Transverse colon (tissue), 4 donors: ENCODE measurements around the gene TRUB1. TPM values are rescaled to one million over a fixed set of nuclear protein-coding genes. Genes with fewer than 3 reads are reported as not detected.
"Not testable (repeated sequence)": the region's sequence is repeated elsewhere in the genome, so short reads cannot be mapped to it uniquely, and the experiment has no call there.

ENCODE experiments used
- DNase-seq: peaks from one replicate; pipeline ENCODE4 v3.0.0-alpha.2; 2019
- H3K27ac ChIP-seq, 4 donors: fragments of 200-600 bp; sonication (generic); 2 replicates each; pipeline ENCODE4 v1.5.1; 2016 to 2018; ENCODE audit warnings: inconsistent platforms in 4 of 4
- H3K27me3 ChIP-seq: fragments of 200-600 bp; sonication (generic); 2 replicates; pipeline ENCODE4 v1.5.1; 2017; ENCODE audit warnings: inconsistent platforms
- H3K36me3 ChIP-seq, 4 donors: fragments of 200-600 bp; sonication (generic); 2 replicates each; pipeline ENCODE4 v1.5.1; 2017 to 2019; ENCODE audit warnings: inconsistent platforms in 4 of 4
- H3K4me1 ChIP-seq, 4 donors: fragments of 200-600 bp; sonication (generic); 2 replicates each; pipeline ENCODE4 v1.5.1; 2017 to 2020; ENCODE audit warnings: inconsistent platforms in 4 of 4
- H3K4me3 ChIP-seq, 4 donors: fragments of 200-600 bp; sonication (generic); 1 replicate in 1 of 4; 2 replicates in 3 of 4; pipeline versions ENCODE4 v1.5.1 to v1.6.1; 2017 to 2019; ENCODE audit warnings: inconsistent platforms in 4 of 4
- H3K9me3 ChIP-seq, 2 donors: fragments of 200-600 bp; sonication (generic); 2 replicates each; pipeline ENCODE4 v1.5.1; 2017 to 2019; ENCODE audit warnings: inconsistent platforms in 2 of 2
- EP300 ChIP-seq: sonication (generic); formaldehyde crosslinking; IDR thresholded peaks from one replicate; pipeline ENCODE4 v1.6.1; 2017; ENCODE audit warnings: antibody characterized with exemption, low read depth
- POLR2A ChIP-seq: fragments of 450-650 bp; IDR thresholded peaks from one replicate; pipeline ENCODE4 v1.6.1; 2016; ENCODE audit warnings: antibody characterized with exemption, mild to moderate bottlenecking, moderate library complexity
- POLR2AphosphoS5 ChIP-seq, 3 donors: sonication (generic); formaldehyde crosslinking; IDR thresholded peaks; one replicate each; pipeline ENCODE4 v1.6.1; 2016; ENCODE audit warnings: antibody characterized with exemption in 3 of 3
- WGBS, 2 donors: methylation state at CpG; one replicate each; pipeline ENCODE4 v1.1.5; 2018; ENCODE audit warnings: low coverage in 1 of 2; 5-methylcytosine and 5-hydroxymethylcytosine counted together
- in situ Hi-C, 4 donors: fragments of 200-750 bp; cut with MboI; loops; one replicate each; pipeline versions ENCODE4 v1.15.0 to v1.15.1; 2017; ENCODE audit warnings: low sequenced_read_pairs in 3 of 4, low pct_ligation_motif_present in 1 of 4, low pct_unique_long_range_greater_than_20kb in 1 of 4
- intact Hi-C: fragments of 100-400 bp; cut with DNase I; formaldehyde crosslinking; loops from one replicate; pipeline ENCODE4 v1.15.1; 2023; ENCODE audit warnings: low total_unique reads
- total RNA-seq, 4 donors: library from RNA; depleted of rRNA; stranded (reverse); fragments of >200 nt; gene quantifications; one replicate each; pipeline ENCODE4 v1.1.0, GENCODE V29; 2016
- TF ChIP-seq, protein P1 (sequence below), 5 experiments: fragments of 200-600 bp in 3 of 5; fragments of 450-650 bp in 2 of 5; sonication (generic) in 3 of 5; IDR thresholded peaks; 1 replicate in 2 of 5; 2 replicates in 3 of 5; pipeline ENCODE4 v1.5.1; 2016 to 2017; ENCODE audit warnings: antibody characterized with exemption in 5 of 5, inconsistent platforms in 3 of 5, mild to moderate bottlenecking in 2 of 5, moderate library complexity in 1 of 5

The TRUB1 gene
- total RNA-seq, 4 donors from 2014 or later = 14.6 to 40.0 (median 21.1) TPM

DNA sequence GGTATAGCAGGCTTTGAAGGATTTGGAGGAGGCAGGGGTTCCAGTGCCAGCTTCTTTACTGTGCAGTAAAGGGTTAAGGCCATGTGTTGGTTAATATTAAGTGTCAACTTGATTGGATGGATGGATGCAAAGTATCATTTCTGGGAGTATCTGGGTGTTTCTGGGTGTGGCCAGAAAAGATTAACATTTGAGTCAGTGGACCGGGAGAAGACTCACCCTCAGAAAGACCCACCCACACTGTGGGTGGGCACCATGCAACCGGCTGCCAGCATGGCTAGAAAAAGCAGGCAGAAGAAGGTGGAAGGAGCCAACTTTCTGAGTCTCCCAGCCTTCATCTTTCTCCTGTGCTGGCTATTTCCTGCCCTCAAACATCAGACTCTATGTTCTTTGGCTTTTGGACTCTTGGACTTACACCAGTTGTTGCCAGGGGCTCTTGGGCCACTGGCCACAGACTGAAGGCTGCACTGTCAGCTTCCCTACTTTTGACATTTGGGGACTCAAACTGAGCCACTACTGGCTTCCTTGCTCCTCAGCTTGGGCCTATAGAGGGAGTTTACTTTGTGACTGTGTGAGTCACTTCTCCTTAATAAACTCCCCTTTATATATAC lies 6.8 kb upstream of the TRUB1 start:
- in situ Hi-C loops (no loop called here), intact Hi-C loops (no loop called here)
- TF ChIP-seq EP300 (no peak), POLR2A (no peak), POLR2AphosphoS5 (IDR thresholded peaks at IDR 0.05) (no peak)
- TF ChIP-seq, protein P1, sequence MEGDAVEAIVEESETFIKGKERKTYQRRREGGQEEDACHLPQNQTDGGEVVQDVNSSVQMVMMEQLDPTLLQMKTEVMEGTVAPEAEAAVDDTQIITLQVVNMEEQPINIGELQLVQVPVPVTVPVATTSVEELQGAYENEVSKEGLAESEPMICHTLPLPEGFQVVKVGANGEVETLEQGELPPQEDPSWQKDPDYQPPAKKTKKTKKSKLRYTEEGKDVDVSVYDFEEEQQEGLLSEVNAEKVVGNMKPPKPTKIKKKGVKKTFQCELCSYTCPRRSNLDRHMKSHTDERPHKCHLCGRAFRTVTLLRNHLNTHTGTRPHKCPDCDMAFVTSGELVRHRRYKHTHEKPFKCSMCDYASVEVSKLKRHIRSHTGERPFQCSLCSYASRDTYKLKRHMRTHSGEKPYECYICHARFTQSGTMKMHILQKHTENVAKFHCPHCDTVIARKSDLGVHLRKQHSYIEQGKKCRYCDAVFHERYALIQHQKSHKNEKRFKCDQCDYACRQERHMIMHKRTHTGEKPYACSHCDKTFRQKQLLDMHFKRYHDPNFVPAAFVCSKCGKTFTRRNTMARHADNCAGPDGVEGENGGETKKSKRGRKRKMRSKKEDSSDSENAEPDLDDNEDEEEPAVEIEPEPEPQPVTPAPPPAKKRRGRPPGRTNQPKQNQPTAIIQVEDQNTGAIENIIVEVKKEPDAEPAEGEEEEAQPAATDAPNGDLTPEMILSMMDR (IDR thresholded peaks at IDR 0.05) = no peak
- Histone ChIP-seq H3K27me3 (no peaks in the 10 kb centered on the region), H3K4me1 (no peaks in the 10 kb centered on the region), H3K36me3 (no peaks in the 10 kb centered on the region), H3K4me3 (no peak overlapping the region), H3K27ac (no peak overlapping the region), H3K9me3 (no peaks in the 10 kb centered on the region)
- DNase-seq = no peak
- 60% methylated on average over 2 of the region's 2 CpGs; no CpG with 5 or more reads in 1 of the 2 donors for WGBS, 2 donors

DNA sequence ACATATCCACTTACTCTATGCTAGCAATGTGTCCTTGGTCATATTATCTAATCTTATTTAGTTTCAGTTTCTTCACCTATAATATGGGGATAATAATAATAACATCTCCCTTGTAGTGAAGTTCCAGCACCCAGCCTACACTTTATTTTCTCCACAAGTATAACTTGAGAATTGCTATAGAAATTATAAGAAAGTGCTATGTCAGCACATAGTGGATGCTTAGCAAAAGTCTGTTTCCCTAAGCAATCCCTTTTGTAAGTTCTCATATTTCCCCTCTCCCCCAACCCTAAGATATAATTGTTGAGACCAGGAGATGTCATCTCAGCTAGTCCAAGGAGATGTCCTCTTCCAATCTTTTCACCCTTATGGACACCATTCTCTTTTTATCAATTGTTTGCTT lies 5.8 kb upstream of the TRUB1 start:
- intact Hi-C loops = no loop called here
- in situ Hi-C loops = no loop called here
- H3K27ac ChIP-seq = no peak overlapping the region
- no peaks in the 10 kb centered on the region for H3K4me1 ChIP-seq
- no peaks in the 10 kb centered on the region for H3K9me3 ChIP-seq
- no peak for DNase-seq
- H3K36me3 ChIP-seq = no peaks in the 10 kb centered on the region
- H3K27me3 ChIP-seq = no peaks in the 10 kb centered on the region
- H3K4me3 ChIP-seq = no peak overlapping the region
- TF ChIP-seq, protein P1 (IDR thresholded peaks at IDR 0.05) = no peak
- TF ChIP-seq EP300 (no peak), POLR2AphosphoS5 (IDR thresholded peaks at IDR 0.05) (no peak), POLR2A (no peak)

DNA sequence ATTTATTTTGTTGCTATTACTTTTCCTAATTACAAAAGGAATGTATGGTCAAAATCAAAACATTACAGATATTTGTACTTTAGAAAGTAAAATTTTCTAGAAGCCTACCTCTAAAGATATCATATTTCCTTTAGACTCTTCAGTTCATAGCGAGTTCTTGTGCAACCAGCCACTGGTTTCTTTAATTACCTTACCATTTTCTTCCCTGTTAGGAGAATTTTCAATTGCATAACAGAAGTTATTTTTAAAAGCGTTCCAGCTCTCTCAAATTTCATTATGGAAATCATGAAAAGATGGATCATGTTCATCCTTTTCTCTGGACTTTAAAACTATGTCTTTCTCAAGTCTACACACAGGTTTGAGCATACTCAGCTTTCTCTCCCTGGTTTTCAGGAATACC lies 5.0 kb upstream of the TRUB1 start:
- intact Hi-C loops (no loop called here), in situ Hi-C loops (no loop called here)
- TF ChIP-seq, protein P1 (IDR thresholded peaks at IDR 0.05) = no peak
- no peak for TF ChIP-seq EP300
- no peak for TF ChIP-seq POLR2A
- no peak for TF ChIP-seq POLR2AphosphoS5 (IDR thresholded peaks at IDR 0.05)
- H3K36me3 ChIP-seq = no peaks in the 10 kb centered on the region
- H3K9me3 ChIP-seq = no peaks in the 10 kb centered on the region
- H3K27ac ChIP-seq = no peak overlapping the region
- WGBS, 2 donors = 82 to 86% methylated on average over 2 of the region's 2 CpGs
- H3K27me3 ChIP-seq = no peaks in the 10 kb centered on the region
- no peak overlapping the region for H3K4me3 ChIP-seq
- H3K4me1 ChIP-seq = no peaks in the 10 kb centered on the region
- no peak for DNase-seq

DNA sequence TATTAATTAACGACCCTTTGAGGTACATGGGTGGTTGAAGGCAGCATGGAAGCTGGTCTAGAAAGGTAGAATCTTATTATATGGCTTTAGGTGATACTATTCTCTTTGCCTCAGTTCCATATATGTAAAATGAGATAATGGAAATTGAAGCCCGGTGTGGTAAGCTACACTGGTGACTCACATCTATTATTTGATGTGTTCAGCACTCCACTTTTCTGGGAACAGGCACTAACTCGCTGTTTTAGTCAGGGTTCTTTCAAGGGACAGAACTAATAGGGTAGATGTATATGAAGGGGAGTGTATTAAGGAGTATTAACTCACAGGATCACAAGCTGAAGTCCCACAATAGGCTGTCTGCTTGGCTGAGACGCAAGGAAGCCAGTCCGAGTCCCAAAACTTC lies 4.4 kb upstream of the TRUB1 start:
- no peaks in the 10 kb centered on the region for H3K27me3 ChIP-seq
- in situ Hi-C loops = no loop called here
- intact Hi-C loops = no loop called here
- no peak overlapping the region for H3K27ac ChIP-seq
- H3K4me3 ChIP-seq = no peak overlapping the region
- DNase-seq = no peak
- H3K36me3 ChIP-seq = no peaks in the 10 kb centered on the region
- TF ChIP-seq EP300 (no peak), POLR2A (no peak), POLR2AphosphoS5 (IDR thresholded peaks at IDR 0.05) (no peak)
- TF ChIP-seq, protein P1 (IDR thresholded peaks at IDR 0.05) = no peak
- peaks cover 0 to under 1% (median under 1%) of the 10 kb centered on the region in 4 donors for H3K4me1 ChIP-seq
- no peaks in the 10 kb centered on the region for H3K9me3 ChIP-seq
- whole genome bisulfite sequencing, 2 donors = 77 to 79% methylated on average over 5 of the region's 5 CpGs

DNA sequence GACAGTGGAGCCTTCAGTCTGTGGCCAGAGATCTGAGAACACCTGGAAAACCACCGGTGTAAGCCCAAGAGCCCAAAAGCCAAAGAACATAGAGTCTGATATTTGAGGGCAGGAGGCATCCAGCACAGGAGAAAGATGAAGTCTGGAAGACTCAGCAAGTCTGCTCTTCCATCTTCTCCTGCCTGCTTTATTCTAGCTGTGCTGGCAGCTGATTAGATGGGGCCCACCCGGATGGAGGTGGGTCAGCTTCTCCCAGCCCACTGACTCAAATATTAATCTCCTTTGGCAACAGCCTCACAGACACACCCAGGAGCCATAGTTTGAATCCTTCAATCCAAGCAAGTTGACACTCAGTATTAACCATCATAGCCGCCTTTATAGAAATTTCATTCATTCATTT lies 4.0 kb upstream of the TRUB1 start:
- H3K4me3 ChIP-seq, H3K36me3 ChIP-seq, DNase-seq, H3K27ac ChIP-seq, H3K9me3 ChIP-seq, in situ Hi-C loops, H3K4me1 ChIP-seq, intact Hi-C loops, H3K27me3 ChIP-seq: not testable (repeated sequence)
- 75 to 100% methylated on average over 1 to 3 of the region's 3 CpGs for WGBS, 2 donors
